ENCODE measurements around the gene FAM89B. TPM values are rescaled to one million over a fixed set of nuclear protein-coding genes. Genes with fewer than 3 reads are reported as not detected.
A peak's percentile ranks its signal among the peaks of the same experiment; 100 is the strongest.

Gene FAM89B
- total RNA-seq, 1 donor from 2014 or later: 62.4 TPM

DNA sequence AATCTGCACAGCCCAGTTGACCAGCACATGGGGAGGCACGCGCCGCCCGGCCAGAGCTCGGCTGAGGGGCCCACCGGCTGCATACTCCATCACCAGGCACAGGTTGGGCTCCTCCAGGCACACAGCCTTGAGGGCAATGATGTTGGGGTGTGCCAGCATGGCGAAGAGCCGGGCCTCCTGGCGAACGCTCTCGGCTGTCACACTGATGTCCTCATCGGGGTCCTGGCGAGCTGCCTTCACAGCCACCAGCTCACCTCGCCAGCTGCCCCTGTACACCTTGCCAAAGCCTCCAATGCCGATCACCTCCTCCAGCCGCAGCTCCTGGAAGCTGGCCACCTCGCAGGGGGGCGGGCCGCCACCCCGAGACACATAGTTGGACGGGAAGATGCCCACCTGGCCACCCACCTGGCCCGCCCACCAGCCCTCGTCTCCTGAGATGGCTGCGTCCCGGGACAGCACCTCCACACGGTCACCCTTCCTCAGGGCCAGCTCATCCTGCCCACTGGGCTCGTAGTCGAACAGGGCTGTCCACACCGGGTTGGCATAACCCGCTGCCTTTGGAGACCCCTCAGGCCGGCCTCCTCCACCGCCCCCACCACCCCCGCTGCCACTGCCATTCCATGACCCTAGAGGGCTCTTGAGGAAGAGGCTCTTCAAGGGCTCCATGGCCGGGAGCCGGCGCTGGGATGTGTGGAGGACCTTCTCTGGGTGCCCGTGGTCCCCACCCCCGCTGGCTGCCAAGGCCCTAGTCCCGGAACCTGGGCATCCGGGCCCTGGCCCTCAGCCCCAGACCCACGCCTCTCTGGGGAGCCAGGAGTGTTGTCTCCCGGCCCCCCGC lies 41.0 kb downstream of the FAM89B start:
- H3K4me1 ChIP-seq: peaks cover 63% of the 10 kb centered on the region
- H3K27ac ChIP-seq: peak overlapping the region; percentile 90
- no peaks in the 10 kb centered on the region for H3K9me3 ChIP-seq
- peak overlapping the region; percentile 72 to 95 for H3K4me3 ChIP-seq
- no peak for DNase-seq (ENCODE audit: extremely low spot score in 2 of 2)
- peaks cover 0 to 16% of the 10 kb centered on the region in 2 donors for H3K36me3 ChIP-seq
- no peak for TF ChIP-seq CTCF (IDR thresholded peaks at IDR 0.05)
- TF ChIP-seq POLR2AphosphoS5 (IDR thresholded peaks at IDR 0.05; ENCODE audit: insufficient read depth in 1 of 2, low read depth in 1 of 2): no peak
- TF ChIP-seq POLR2A (IDR thresholded peaks at IDR 0.05): no peak
- intact Hi-C loops (cut with DNase I): loop anchor here (5.0 kb wide), 1 partner anchor 41 kb away; the partner anchor contains the start of genes FAM89B and ZNRD2
- H3K27me3 ChIP-seq: no peaks in the 10 kb centered on the region

DNA sequence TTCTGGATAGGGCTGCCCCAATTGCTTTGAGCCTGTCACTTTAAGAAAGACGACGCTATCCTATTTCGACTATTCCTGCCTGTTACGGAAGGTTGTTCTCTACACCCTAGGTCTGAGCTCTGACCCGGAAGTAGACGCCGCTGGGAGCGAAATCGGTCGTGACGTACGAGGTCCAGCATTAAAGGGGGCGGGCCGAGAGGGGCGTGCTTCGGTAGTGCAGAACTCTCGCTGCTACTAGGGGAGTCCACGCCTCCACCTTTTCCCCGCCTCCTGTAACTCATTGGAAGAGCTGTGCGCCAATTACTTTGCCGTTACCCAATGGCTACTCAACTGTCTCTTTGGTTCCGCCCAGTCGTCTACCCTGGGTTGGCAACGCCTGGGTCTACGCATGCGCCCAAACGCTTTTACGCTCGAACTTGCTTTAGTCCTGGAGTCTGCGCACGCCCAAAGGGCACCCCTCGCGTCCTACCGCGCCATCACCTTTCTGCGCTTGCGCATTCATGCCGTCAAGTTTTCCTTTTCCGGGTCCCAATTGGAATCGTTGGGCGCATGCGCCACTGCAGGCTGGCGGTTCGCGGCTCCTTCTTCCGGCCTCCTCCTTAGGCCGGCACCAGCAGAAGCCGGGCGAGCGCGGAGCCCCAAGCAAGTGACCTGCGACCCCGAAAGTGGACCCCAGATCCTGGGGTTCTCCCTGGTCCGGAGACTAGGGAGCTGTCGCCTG lies 43.1 kb downstream of the FAM89B start, which contains the start of gene PCNX3:
PCNX3 (plus strand) TSS at position 548 of the 721 bp plus-strand sequence. CDS start 536 bp downstream, outside the sequence.
- Histone ChIP-seq H3K27ac (peak within 1 kb of the TSS; percentile 90), H3K4me3 (peak within 1 kb of the TSS; percentile 95), H3K9me3 (no peaks in the 10 kb centered on the region), H3K27me3 (no peaks in the 10 kb centered on the region), H3K4me1 (peaks cover 47% of the 10 kb centered on the region), H3K36me3 (peaks cover 0 to 29% of the 10 kb centered on the region in 2 donors)
- intact Hi-C loops (cut with DNase I): no loop called here
- peak; percentile 100 for DNase-seq (ENCODE audit: extremely low spot score in 2 of 2)
- TF ChIP-seq POLR2A (IDR thresholded peaks at IDR 0.05) (peak in 1 of 2 donors; percentile 40), POLR2AphosphoS5 (IDR thresholded peaks at IDR 0.05; ENCODE audit: insufficient read depth in 1 of 2, low read depth in 1 of 2) (peak; percentile 86 to 99), CTCF (IDR thresholded peaks at IDR 0.05) (no peak)

GRCh38 chr11:65615950-65616574 lies 43.7 kb downstream of the FAM89B start:
- H3K27ac ChIP-seq: peak overlapping the region; percentile 90
- peaks cover 41% of the 10 kb centered on the region for H3K4me1 ChIP-seq
- H3K36me3 ChIP-seq: peaks cover 0 to 36% of the 10 kb centered on the region in 2 donors
- no peak for TF ChIP-seq POLR2A (IDR thresholded peaks at IDR 0.05)
- TF ChIP-seq POLR2AphosphoS5 (IDR thresholded peaks at IDR 0.05; ENCODE audit: insufficient read depth in 1 of 2, low read depth in 1 of 2): no peak
- no peak for TF ChIP-seq CTCF (IDR thresholded peaks at IDR 0.05)
- intact Hi-C loops (cut with DNase I): no loop called here
- no peaks in the 10 kb centered on the region for H3K9me3 ChIP-seq
- H3K27me3 ChIP-seq: no peaks in the 10 kb centered on the region
- H3K4me3 ChIP-seq: peak overlapping the region; percentile 95
- DNase-seq (ENCODE audit: extremely low spot score in 2 of 2): no peak

GRCh38 chr11:65616575-65617001 lies 44.2 kb downstream of the FAM89B start:
- TF ChIP-seq CTCF (IDR thresholded peaks at IDR 0.05) (no peak), POLR2A (IDR thresholded peaks at IDR 0.05) (no peak), POLR2AphosphoS5 (IDR thresholded peaks at IDR 0.05; ENCODE audit: insufficient read depth in 1 of 2, low read depth in 1 of 2) (no peak)
- H3K27ac ChIP-seq: peak overlapping the region; percentile 90
- DNase-seq (ENCODE audit: extremely low spot score in 2 of 2): no peak
- peaks cover 0 to 41% of the 10 kb centered on the region in 2 donors for H3K36me3 ChIP-seq
- H3K4me1 ChIP-seq: peaks cover 35% of the 10 kb centered on the region
- no peaks in the 10 kb centered on the region for H3K9me3 ChIP-seq
- intact Hi-C loops (cut with DNase I): no loop called here
- H3K4me3 ChIP-seq: peak overlapping the region; percentile 95
- no peaks in the 10 kb centered on the region for H3K27me3 ChIP-seq

Measured in vagina (tissue), 2 donors.